ENCODE measurements around the gene ANKRD44.

The ANKRD44 gene

DNA sequence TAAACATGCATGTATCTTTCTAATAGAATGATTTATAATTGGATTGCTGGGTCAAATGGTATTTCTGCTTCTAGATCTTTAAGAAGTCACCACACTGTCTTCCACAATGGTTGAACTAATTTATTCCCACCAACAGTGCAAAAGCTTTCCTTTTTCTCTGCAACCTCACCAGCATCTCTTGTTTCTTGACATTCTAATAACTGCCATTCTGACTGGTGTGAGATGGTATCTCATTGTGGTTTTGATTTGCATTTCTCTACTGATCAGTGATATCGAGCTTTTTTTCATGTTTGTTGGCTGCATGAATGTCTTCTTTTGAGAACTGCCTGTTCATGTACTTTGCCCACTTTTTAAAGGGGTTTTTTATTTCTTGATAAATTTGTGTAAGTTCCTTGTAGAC is 182.5 kb downstream of the ANKRD44 start:
- Histone ChIP-seq H3K27ac (ENCODE audit: low read depth, low read length) (no peak overlapping the region), H3K36me3 (ENCODE audit: control insufficient read depth, insufficient read depth, low read length) (no peaks in the 10 kb centered on the region), H3K9me3 (ENCODE audit: control insufficient read depth, insufficient read depth, low read depth, low read length) (no peaks in the 10 kb centered on the region), H3K27me3 (ENCODE audit: control insufficient read depth, insufficient read depth, low read length) (no peaks in the 10 kb centered on the region), H3K4me1 (ENCODE audit: control insufficient read depth, insufficient read depth, low read length) (no peaks in the 10 kb centered on the region), H3K9ac (ENCODE audit: low read length) (no peak overlapping the region), H3K4me3 (ENCODE audit: low read depth, low read length) (no peak overlapping the region)

DNA sequence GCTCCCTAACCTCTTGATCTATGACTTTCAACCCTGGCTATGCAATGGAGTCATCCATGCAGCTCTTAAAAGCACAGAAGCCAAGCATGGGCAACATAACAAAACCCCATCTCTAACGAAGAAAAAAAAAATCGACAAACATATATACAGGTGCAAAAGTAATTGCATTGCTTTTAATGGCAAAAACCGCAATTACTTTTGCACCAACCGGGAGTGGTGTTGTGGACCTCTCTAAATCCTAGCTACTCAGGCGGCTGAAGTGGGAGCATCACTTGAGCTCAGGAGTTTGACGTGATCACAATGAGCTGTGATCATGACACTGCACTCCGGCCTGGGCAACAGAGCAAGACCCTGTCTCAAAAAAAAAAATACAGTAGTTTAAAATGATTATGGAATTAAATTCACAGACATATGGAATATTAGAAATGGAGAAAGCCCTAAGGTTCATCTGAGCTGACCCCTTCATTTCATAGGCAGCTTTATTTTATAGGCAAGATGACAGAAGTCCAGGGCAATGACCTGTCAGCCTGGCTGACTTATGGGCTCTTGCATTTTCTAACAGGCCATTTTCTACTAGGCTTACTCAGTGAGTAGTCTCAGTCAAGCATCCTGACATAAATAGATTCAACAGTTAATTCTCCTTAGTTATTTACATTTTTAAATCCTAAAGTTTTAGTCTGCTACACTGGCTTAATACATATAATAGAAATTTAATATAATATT is 183.8 kb downstream of the ANKRD44 start:
- no peaks in the 10 kb centered on the region for H3K9me3 ChIP-seq (ENCODE audit: control insufficient read depth, insufficient read depth, low read depth, low read length)
- no peak overlapping the region for H3K9ac ChIP-seq (ENCODE audit: low read length)
- H3K4me3 ChIP-seq (ENCODE audit: low read depth, low read length): no peak overlapping the region
- H3K27ac ChIP-seq (ENCODE audit: low read depth, low read length): no peak overlapping the region
- no peaks in the 10 kb centered on the region for H3K4me1 ChIP-seq (ENCODE audit: control insufficient read depth, insufficient read depth, low read length)
- no peaks in the 10 kb centered on the region for H3K27me3 ChIP-seq (ENCODE audit: control insufficient read depth, insufficient read depth, low read length)
- no peaks in the 10 kb centered on the region for H3K36me3 ChIP-seq (ENCODE audit: control insufficient read depth, insufficient read depth, low read length)

DNA sequence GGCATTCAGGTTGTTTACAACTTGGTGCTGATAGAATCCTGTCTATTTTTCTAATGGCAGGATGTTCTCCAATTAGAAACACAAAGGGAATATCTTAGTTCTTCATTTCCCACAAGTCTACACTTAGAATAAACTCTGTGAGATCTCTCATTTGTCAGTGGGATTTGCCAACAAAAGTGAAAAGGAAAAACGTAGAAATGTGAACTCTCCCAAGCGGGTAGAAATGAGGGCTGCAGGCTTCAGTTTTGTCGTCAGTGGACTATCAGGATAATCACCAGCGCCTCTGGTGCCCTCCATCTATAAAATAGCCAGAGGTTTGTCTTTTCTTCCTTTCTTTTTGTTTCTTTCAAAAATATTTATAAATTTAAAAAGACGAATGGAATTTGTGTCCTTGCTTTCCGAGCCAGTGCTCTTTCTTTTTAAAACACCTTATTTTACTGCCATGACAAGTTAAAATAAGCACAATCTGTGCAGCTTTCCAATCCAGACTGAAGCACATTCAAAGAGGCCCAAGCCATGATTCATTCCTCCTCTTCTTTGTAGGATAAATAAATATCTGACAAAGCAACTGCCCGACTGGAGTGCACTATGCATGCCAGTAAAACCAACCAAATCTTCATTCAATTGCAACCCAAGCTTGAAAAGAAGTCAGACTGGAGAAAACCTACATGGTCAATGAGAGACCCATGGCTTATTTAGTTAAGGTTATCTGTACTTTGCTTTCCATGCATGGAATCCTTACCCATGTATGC is 185.8 kb downstream of the ANKRD44 start:
- H3K4me1 ChIP-seq (ENCODE audit: control insufficient read depth, insufficient read depth, low read length): no peaks in the 10 kb centered on the region
- H3K36me3 ChIP-seq (ENCODE audit: control insufficient read depth, insufficient read depth, low read length): no peaks in the 10 kb centered on the region
- no peaks in the 10 kb centered on the region for H3K9me3 ChIP-seq (ENCODE audit: control insufficient read depth, insufficient read depth, low read depth, low read length)
- no peaks in the 10 kb centered on the region for H3K27me3 ChIP-seq (ENCODE audit: control insufficient read depth, insufficient read depth, low read length)
- no peak overlapping the region for H3K27ac ChIP-seq (ENCODE audit: low read depth, low read length)
- no peak overlapping the region for H3K9ac ChIP-seq (ENCODE audit: low read length)
- H3K4me3 ChIP-seq (ENCODE audit: low read depth, low read length): no peak overlapping the region

DNA sequence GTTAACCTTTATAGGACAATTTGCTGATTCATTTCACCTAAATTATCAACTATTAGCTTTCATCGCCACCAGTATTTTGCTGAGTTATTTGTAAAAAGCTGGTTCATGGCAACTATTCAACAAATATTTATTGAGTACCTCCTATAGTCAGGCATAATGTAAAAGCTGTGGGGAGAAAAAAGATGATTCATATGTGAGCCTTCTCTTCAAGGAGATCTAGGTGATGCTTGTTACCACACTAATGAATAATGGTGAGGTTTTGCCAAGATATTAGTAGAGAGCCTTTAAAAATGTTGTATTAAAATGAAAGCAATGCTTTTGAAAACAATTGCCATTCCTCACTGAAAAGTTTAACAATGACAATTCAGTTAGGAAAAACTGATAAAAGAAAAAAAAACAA is 187.8 kb downstream of the ANKRD44 start:
- no peak overlapping the region for H3K4me3 ChIP-seq (ENCODE audit: low read depth, low read length)
- H3K27ac ChIP-seq (ENCODE audit: low read depth, low read length): no peak overlapping the region
- H3K27me3 ChIP-seq (ENCODE audit: control insufficient read depth, insufficient read depth, low read length): no peaks in the 10 kb centered on the region
- H3K4me1 ChIP-seq (ENCODE audit: control insufficient read depth, insufficient read depth, low read length): no peaks in the 10 kb centered on the region
- no peak overlapping the region for H3K9ac ChIP-seq (ENCODE audit: low read length)
- no peaks in the 10 kb centered on the region for H3K36me3 ChIP-seq (ENCODE audit: control insufficient read depth, insufficient read depth, low read length)
- H3K9me3 ChIP-seq (ENCODE audit: control insufficient read depth, insufficient read depth, low read depth, low read length): no peaks in the 10 kb centered on the region

DNA sequence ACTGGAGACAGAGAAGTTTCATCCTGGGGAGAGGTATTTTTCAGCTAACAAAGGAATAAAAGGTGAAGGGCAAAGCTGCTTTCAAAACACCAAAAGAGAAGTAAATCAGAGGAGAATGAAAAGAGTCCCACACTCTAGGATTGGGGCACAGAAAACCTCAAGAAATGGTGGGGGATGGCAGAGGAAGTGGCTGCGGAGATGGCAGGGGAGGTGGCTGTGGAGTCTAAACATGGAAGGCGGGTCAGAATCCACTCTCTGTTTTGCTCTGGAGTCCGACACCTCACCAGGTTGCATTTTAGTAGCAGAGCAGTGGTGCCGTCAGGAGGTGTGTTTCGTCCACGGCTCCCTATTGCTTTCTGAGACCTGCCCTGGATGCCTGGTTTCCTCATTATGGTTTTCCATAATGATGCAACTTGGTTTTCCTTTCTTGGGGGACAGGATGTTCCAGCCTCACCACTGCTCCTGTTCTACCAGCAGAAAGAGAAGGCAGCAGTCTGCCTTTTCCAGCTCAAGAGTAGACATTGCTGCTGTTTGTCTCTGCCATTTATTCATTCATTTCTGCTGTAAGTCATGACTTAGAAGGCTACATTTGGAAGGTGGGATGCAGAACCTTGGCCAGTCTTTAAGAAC is 188.7 kb downstream of the ANKRD44 start:
- Histone ChIP-seq H3K4me3 (ENCODE audit: low read depth, low read length) (no peak overlapping the region), H3K27ac (ENCODE audit: low read depth, low read length) (no peak overlapping the region), H3K36me3 (ENCODE audit: control insufficient read depth, insufficient read depth, low read length) (no peaks in the 10 kb centered on the region), H3K27me3 (ENCODE audit: control insufficient read depth, insufficient read depth, low read length) (no peaks in the 10 kb centered on the region), H3K9ac (ENCODE audit: low read length) (no peak overlapping the region), H3K9me3 (ENCODE audit: control insufficient read depth, insufficient read depth, low read depth, low read length) (no peaks in the 10 kb centered on the region), H3K4me1 (ENCODE audit: control insufficient read depth, insufficient read depth, low read length) (no peaks in the 10 kb centered on the region)

DNA sequence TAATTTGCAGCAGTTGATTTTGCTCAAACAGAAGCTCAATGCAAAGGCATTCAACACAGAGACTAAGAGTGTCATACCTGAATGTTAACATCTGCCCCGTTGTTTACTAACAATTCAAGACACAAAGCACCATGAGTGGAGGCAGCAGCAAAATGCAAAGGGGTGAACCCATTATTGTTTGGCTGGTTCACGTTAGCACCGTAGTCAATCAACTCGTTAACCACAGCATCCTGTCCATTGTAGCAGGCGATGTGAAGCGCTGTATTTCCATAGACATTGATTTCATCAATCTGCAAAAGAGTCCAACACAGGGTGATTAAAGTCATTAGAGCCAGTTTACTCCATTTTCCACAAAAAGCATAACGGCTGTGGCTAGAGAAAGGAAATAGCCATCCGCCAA is 189.3 kb downstream of the ANKRD44 start:
- no peak overlapping the region for H3K9ac ChIP-seq (ENCODE audit: low read length)
- H3K36me3 ChIP-seq (ENCODE audit: control insufficient read depth, insufficient read depth, low read length): no peaks in the 10 kb centered on the region
- no peaks in the 10 kb centered on the region for H3K4me1 ChIP-seq (ENCODE audit: control insufficient read depth, insufficient read depth, low read length)
- no peak overlapping the region for H3K27ac ChIP-seq (ENCODE audit: low read depth, low read length)
- H3K27me3 ChIP-seq (ENCODE audit: control insufficient read depth, insufficient read depth, low read length): no peaks in the 10 kb centered on the region
- no peaks in the 10 kb centered on the region for H3K9me3 ChIP-seq (ENCODE audit: control insufficient read depth, insufficient read depth, low read depth, low read length)
- H3K4me3 ChIP-seq (ENCODE audit: low read depth, low read length): no peak overlapping the region

DNA sequence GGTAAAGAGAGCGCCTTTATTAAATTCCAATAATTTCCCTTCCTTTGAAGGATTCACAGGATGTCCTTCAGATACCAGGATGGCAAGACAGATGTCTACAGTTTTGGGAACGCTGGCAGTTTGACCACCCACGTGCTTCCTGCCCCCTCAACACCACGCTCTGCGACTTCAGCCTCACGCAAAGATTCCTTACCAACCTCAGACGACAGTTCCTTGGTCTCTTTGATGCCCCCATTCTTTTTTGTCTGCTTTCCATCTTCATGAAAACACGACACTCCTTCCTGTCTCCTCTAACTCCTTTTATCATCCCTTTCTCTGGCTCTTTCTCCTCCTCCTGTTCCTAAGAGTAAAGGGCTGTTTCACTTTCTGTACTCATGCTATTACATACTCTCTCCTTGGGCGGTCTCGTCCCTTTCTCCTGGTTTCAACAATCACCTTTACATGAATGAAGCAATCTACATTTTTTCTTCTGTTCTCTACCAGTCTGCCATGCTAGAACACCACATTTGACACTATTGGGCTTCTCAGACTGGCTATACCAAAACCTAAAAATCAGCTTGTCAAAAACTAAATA is 194.2 kb downstream of the ANKRD44 start:
- no peaks in the 10 kb centered on the region for H3K9me3 ChIP-seq (ENCODE audit: control insufficient read depth, insufficient read depth, low read depth, low read length)

DNA sequence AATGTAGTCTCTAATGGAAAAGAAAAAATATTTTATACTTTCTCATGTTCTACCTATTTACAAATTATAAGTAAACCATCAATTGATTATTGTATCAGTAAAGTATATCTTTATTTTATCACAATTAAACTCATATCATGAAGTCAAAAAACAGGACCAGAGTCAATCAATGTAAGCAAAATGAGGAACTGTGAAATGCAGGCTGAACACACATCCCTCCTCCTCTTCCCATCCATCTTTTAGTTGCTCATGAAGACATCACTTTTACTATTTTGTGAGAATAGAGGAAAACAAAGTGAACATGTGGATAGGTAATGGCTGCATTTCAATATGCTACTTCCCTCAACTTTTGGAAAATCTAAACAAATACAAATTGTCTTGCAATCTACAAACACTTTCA is 195.3 kb downstream of the ANKRD44 start:
- Histone ChIP-seq H3K36me3 (ENCODE audit: control insufficient read depth, insufficient read depth, low read length) (no peaks in the 10 kb centered on the region), H3K27ac (ENCODE audit: low read depth, low read length) (no peak overlapping the region), H3K9ac (ENCODE audit: low read length) (no peak overlapping the region)

More for the DNA sequence above, 194.2 kb downstream of the ANKRD44 start:
- Histone ChIP-seq H3K4me3 (ENCODE audit: low read depth, low read length) (no peak overlapping the region), H3K4me1 (ENCODE audit: control insufficient read depth, insufficient read depth, low read length) (no peaks in the 10 kb centered on the region), H3K27ac (ENCODE audit: low read depth, low read length) (no peak overlapping the region), H3K27me3 (ENCODE audit: control insufficient read depth, insufficient read depth, low read length) (no peaks in the 10 kb centered on the region), H3K36me3 (ENCODE audit: control insufficient read depth, insufficient read depth, low read length) (no peaks in the 10 kb centered on the region), H3K9ac (ENCODE audit: low read length) (no peak overlapping the region)

DNA sequence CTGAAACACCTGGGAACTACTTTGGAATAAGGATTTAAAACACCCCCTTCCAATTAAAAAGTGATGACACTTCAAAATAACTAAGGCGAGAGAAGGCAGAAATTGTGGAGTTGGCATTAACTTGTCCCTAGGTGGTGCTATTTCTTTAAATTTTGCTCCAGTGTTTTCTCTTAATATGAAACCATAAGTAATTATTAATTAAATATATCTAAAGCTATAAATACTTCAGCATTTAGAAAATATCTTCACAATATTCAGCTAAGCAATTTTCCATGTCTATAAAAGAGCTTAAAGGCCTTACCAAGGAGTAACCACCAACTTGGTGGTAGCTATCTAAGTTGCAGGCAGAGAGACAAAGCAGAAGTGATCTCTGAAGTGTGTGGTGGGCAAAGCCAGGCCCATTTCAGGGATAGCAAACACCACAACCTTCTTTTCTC is 197.3 kb downstream of the ANKRD44 start:
- no peak overlapping the region for H3K27ac ChIP-seq (ENCODE audit: low read depth, low read length)
- H3K27me3 ChIP-seq (ENCODE audit: control insufficient read depth, insufficient read depth, low read length): no peaks in the 10 kb centered on the region
- H3K4me1 ChIP-seq (ENCODE audit: control insufficient read depth, insufficient read depth, low read length): no peaks in the 10 kb centered on the region
- H3K9me3 ChIP-seq (ENCODE audit: control insufficient read depth, insufficient read depth, low read depth, low read length): no peaks in the 10 kb centered on the region
- H3K4me3 ChIP-seq (ENCODE audit: low read depth, low read length): no peak overlapping the region
- H3K36me3 ChIP-seq (ENCODE audit: control insufficient read depth, insufficient read depth, low read length): no peaks in the 10 kb centered on the region
- H3K9ac ChIP-seq (ENCODE audit: low read length): no peak overlapping the region

More for the DNA sequence above, 195.3 kb downstream of the ANKRD44 start:
- Histone ChIP-seq H3K4me1 (ENCODE audit: control insufficient read depth, insufficient read depth, low read length) (no peaks in the 10 kb centered on the region), H3K9me3 (ENCODE audit: control insufficient read depth, insufficient read depth, low read depth, low read length) (no peaks in the 10 kb centered on the region), H3K27me3 (ENCODE audit: control insufficient read depth, insufficient read depth, low read length) (no peaks in the 10 kb centered on the region), H3K4me3 (ENCODE audit: low read depth, low read length) (no peak overlapping the region)

DNA sequence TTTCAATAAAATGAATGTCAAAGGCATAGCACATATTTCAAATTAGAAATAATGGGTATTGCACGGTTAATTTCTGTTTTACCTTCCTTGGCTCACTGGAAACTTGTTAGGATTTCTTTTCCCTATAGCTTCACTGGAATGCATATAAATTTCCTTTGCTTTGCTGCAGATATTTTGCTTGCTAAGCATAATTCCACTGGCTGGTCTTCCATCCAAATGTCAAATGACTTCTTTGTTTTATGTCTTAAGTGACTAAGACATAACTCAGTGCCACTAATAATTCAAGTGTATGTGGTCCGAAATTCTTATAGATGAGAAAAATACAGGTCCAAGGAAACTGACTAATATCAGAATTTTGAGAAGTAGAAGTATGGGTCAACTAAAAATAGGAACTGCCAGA is 201.3 kb downstream of the ANKRD44 start:
- Histone ChIP-seq H3K4me1 (ENCODE audit: control insufficient read depth, insufficient read depth, low read length) (no peaks in the 10 kb centered on the region), H3K4me3 (ENCODE audit: low read depth, low read length) (no peak overlapping the region), H3K27ac (ENCODE audit: low read depth, low read length) (no peak overlapping the region), H3K9ac (ENCODE audit: low read length) (no peak overlapping the region), H3K36me3 (ENCODE audit: control insufficient read depth, insufficient read depth, low read length) (no peaks in the 10 kb centered on the region), H3K27me3 (ENCODE audit: control insufficient read depth, insufficient read depth, low read length) (no peaks in the 10 kb centered on the region), H3K9me3 (ENCODE audit: control insufficient read depth, insufficient read depth, low read depth, low read length) (no peaks in the 10 kb centered on the region)

DNA sequence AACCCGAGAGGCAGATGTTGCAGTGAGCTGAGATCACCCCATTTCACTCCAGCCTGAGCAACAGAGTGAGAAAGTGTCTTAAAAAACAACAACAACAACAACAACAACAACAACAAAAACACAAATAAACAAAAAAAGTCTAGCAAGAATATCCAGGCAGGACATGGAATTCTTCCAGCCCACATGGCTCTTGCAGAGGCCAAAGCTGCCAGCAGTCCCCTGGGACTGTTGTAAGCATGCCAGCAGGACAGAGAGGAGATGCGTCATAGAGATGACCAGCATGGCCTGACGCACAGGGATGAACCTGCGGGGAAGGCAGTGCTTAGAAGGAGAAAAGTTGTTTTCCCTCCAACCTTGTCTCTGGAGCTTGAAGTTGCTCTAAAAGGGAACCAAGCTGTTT is 201.8 kb downstream of the ANKRD44 start:
- H3K9me3 ChIP-seq (ENCODE audit: control insufficient read depth, insufficient read depth, low read depth, low read length): no peaks in the 10 kb centered on the region
- H3K36me3 ChIP-seq (ENCODE audit: control insufficient read depth, insufficient read depth, low read length): no peaks in the 10 kb centered on the region
- no peaks in the 10 kb centered on the region for H3K27me3 ChIP-seq (ENCODE audit: control insufficient read depth, insufficient read depth, low read length)
- H3K27ac ChIP-seq (ENCODE audit: low read depth, low read length): no peak overlapping the region
- no peaks in the 10 kb centered on the region for H3K4me1 ChIP-seq (ENCODE audit: control insufficient read depth, insufficient read depth, low read length)
- no peak overlapping the region for H3K9ac ChIP-seq (ENCODE audit: low read length)
- H3K4me3 ChIP-seq (ENCODE audit: low read depth, low read length): no peak overlapping the region

All from HUES6 (cell line).